ENCODE measurements around the gene ANKRD23. TPM values are rescaled to one million over a fixed set of nuclear protein-coding genes. Genes with fewer than 3 reads are reported as not detected.

Gene ANKRD23
- total RNA-seq, 1 donor from 2014 or later: 8.8 TPM

DNA sequence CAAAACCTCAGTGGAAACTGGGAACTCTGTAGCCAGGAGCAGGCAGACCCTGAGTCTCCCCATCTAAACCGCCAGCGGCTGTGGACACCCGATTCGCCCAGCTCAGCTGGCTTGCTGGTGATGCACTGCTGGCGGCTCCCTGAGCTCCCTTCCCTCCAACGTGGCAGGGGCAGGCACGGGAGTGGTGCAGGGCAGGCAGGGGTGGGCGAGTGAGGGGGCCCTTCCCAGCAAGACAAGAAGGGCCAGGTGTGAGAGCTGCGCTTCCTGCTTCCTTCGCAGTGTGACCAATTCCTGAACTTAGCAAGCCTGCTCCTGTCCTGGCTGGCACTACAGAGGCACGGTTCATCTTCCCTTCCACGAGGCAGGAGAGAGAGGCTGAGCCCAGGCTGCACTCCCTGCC is 38.4 kb upstream of the ANKRD23 start:
- no peaks in the 10 kb centered on the region for H3K9me3 Mint-ChIP-seq
- no peak overlapping the region for H3K4me3 Mint-ChIP-seq
- no peaks in the 10 kb centered on the region for H3K4me1 Mint-ChIP-seq (ENCODE audit: low read depth)
- H3K27me3 Mint-ChIP-seq (ENCODE audit: insufficient read depth): peaks cover 2% of the 10 kb centered on the region
- intact Hi-C loops (cut with micrococcal nuclease): no loop called here
- H3K27ac Mint-ChIP-seq: no peak overlapping the region
- DNase-seq (ENCODE audit: low spot score): no peak
- H3K36me3 Mint-ChIP-seq (ENCODE audit: low read depth): no peaks in the 10 kb centered on the region

DNA sequence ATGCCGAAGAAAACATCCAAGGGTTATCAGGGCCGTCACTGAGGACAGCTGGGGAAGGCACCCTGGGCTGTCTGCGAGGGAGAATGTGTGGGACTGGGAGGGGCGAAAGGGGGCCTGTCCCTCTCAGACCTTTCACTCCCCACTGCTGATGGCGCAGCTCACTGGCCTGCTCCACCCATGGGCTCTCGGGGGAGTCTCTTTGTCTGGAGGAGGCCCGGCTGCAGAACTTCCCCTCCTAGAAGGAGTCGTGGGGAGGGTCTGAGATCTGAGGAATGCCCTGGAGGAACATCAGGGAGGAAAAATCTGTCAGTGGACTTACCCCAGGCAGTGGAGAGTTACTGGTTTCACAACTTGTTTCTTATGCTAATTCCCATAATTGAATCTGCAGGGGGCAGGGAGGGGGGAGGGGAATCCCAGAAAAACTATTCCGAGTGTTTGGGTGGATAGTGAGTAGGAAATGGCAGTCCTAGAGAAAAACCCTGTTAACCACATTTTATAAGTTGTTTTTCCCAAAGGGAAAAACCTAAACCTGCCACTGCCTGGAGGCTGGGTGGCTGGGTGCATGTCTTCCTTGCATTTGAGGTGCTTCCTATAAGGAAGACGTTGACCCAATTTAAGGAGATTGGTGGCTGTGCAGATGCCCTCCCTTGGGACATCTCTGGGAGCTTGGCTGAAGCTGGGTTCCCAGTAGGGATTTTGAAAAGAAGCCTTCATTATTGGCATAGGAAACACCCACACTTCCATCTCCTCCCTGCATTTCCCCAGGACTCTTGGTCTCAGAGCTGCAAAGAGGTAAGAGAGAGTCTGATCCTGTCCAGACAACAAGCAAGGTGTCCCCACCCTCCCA is 37.8 kb upstream of the ANKRD23 start:
- intact Hi-C loops (cut with micrococcal nuclease): no loop called here
- H3K4me1 Mint-ChIP-seq (ENCODE audit: low read depth): no peaks in the 10 kb centered on the region
- no peak overlapping the region for H3K27ac Mint-ChIP-seq
- H3K4me3 Mint-ChIP-seq: no peak overlapping the region
- no peaks in the 10 kb centered on the region for H3K36me3 Mint-ChIP-seq (ENCODE audit: low read depth)
- H3K9me3 Mint-ChIP-seq: no peaks in the 10 kb centered on the region
- H3K27me3 Mint-ChIP-seq (ENCODE audit: insufficient read depth): peaks cover 4% of the 10 kb centered on the region
- DNase-seq (ENCODE audit: low spot score): no peak

DNA sequence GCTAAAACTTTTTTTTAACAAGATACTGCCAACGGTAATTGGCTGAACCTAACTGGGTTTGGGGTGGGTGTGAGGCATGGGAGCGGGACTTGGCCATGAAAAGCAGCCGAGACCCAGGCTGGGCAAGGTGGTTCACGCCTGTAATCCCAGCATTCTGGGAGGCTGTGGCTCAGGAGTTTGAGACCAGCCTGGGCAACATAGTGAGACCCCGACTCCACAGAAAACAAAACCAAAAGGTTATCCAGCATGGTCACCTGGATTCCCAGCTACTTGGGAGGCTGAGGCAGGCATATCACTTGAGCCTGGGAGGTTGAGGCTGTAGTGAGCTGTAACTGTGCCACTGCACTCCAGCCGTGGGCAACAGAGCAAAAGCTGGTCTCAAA is 37.1 kb upstream of the ANKRD23 start:
- no peak overlapping the region for H3K4me3 Mint-ChIP-seq
- no peaks in the 10 kb centered on the region for H3K36me3 Mint-ChIP-seq (ENCODE audit: low read depth)
- intact Hi-C loops (cut with micrococcal nuclease): no loop called here
- H3K27me3 Mint-ChIP-seq (ENCODE audit: insufficient read depth): peaks cover 6% of the 10 kb centered on the region
- H3K9me3 Mint-ChIP-seq: no peaks in the 10 kb centered on the region
- no peaks in the 10 kb centered on the region for H3K4me1 Mint-ChIP-seq (ENCODE audit: low read depth)
- DNase-seq (ENCODE audit: low spot score): no peak
- no peak overlapping the region for H3K27ac Mint-ChIP-seq

DNA sequence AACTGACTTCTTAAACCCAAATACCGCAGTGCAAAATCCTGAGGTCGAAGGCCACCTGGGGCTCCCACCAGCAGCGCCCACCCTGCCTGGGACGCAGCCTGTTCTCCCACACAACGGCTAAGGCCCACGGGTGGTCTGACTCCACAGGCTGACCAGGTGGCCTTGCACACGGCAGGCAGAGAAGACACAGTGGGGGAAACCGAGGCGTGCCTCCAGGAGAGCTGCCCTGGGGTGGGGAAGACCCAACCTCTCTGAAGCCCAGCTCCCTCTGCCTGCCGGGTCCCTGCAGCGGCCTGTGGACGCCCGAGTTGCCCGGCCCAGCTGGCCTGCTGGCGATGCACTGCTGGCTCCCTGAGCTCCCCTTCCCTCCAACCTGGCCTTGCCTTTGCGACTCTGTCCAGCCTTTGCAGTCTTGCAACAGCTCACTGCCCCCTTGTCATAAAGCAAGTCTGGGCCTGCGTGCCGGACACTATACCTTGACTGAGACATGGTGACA is 35.8 kb upstream of the ANKRD23 start:
- no peak overlapping the region for H3K27ac Mint-ChIP-seq
- no peaks in the 10 kb centered on the region for H3K36me3 Mint-ChIP-seq (ENCODE audit: low read depth)
- DNase-seq (ENCODE audit: low spot score): no peak
- H3K9me3 Mint-ChIP-seq: no peaks in the 10 kb centered on the region
- peaks cover 6% of the 10 kb centered on the region for H3K27me3 Mint-ChIP-seq (ENCODE audit: insufficient read depth)
- no peak overlapping the region for H3K4me3 Mint-ChIP-seq
- peaks cover 1% of the 10 kb centered on the region for H3K4me1 Mint-ChIP-seq (ENCODE audit: low read depth)
- intact Hi-C loops (cut with micrococcal nuclease): no loop called here

DNA sequence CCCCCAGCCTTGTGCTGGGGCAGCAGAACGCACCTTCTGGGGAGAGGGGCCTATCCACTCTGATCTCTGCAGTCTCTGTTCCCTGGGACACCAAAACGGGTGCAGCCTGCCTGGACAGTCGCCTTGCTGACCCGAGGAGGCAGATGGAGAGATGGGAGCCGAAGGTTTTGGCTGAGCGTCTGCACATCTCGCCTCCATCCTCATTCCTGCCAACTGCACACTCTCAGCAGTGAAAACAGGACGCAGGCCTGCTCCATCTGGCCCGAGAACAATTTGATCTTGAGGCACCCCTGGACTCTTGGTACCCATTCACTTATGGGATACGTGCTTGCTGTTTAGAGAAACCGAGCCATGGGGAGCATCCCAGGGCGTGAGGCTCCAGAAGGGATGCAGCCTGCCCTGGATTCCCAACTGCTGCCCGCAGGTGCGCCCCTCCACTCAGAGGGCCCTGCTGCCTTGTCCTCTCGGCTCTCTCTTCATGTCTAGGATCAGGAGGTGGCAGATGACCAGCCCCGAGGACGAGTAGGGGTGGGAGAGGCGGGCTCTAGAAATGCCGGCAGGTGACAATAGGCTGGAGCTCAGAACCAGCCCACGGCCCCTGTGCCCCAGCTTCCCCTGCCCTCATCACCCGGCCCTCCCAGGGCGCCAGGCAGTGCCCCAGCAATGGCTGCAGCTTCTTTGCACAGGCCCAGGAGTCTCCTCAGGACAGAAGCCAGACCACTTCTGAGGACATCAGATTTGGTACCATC is 35.1 kb upstream of the ANKRD23 start:
- DNase-seq (ENCODE audit: low spot score): no peak
- intact Hi-C loops (cut with micrococcal nuclease): no loop called here
- H3K36me3 Mint-ChIP-seq (ENCODE audit: low read depth): no peaks in the 10 kb centered on the region
- H3K27me3 Mint-ChIP-seq (ENCODE audit: insufficient read depth): peaks cover 6% of the 10 kb centered on the region
- H3K4me3 Mint-ChIP-seq: no peak overlapping the region
- H3K27ac Mint-ChIP-seq: no peak overlapping the region
- peaks cover 7% of the 10 kb centered on the region for H3K4me1 Mint-ChIP-seq (ENCODE audit: low read depth)
- no peaks in the 10 kb centered on the region for H3K9me3 Mint-ChIP-seq

DNA sequence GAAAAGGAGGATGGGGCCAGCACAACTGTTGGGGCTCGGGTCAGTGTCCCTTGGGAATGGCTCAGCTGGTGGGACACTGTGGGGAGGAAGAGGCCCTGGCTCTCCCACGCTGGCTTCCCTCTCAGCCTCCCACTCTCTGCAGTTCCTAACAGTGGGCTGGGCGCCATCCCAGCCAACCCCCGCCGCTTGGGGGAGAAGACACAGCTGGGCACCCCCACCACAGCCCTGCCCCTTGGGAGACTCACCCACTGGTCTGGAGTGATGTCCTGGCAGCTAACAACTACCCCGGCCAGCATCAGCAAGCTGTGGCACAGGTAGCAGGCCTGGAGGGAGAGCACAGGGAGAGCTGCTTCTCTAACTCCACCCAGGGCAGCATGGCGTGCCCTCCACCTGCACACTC is 34.4 kb upstream of the ANKRD23 start:
- H3K36me3 Mint-ChIP-seq (ENCODE audit: low read depth): no peaks in the 10 kb centered on the region
- H3K27me3 Mint-ChIP-seq (ENCODE audit: insufficient read depth): peaks cover 7% of the 10 kb centered on the region
- H3K4me1 Mint-ChIP-seq (ENCODE audit: low read depth): peaks cover 12% of the 10 kb centered on the region
- intact Hi-C loops (cut with micrococcal nuclease): no loop called here
- H3K27ac Mint-ChIP-seq: no peak overlapping the region
- H3K9me3 Mint-ChIP-seq: no peaks in the 10 kb centered on the region
- no peak overlapping the region for H3K4me3 Mint-ChIP-seq
- DNase-seq (ENCODE audit: low spot score): no peak

DNA sequence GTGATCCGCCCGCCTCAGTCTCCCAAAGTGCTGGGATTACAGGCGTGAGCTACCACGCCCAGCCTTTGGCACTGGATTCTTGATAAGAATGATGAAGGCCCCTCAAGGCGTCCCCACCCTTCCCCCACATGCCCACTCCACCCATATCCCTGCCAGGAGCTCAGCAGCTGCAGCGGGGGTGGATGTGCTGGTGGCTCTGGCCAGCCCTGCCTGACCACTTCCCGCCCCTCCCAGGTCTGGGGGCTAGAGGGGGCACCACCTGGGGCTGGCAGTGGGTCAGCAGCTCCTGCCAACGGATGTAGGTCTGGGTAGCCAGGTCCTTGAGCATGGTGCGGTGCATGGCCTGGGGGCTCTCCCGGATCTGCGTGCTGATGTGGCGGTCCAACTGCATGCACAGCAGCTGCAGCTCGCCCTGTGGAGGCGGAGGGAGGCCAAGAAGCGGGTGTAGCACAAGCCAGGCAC is 33.8 kb upstream of the ANKRD23 start:
- Mint-ChIP-seq H3K4me3 (no peak overlapping the region), H3K9me3 (no peaks in the 10 kb centered on the region), H3K36me3 (ENCODE audit: low read depth) (no peaks in the 10 kb centered on the region), H3K4me1 (ENCODE audit: low read depth) (peaks cover 14% of the 10 kb centered on the region), H3K27ac (no peak overlapping the region), H3K27me3 (ENCODE audit: insufficient read depth) (peaks cover 12% of the 10 kb centered on the region)
- no peak for DNase-seq (ENCODE audit: low spot score)
- intact Hi-C loops (cut with micrococcal nuclease): no loop called here

DNA sequence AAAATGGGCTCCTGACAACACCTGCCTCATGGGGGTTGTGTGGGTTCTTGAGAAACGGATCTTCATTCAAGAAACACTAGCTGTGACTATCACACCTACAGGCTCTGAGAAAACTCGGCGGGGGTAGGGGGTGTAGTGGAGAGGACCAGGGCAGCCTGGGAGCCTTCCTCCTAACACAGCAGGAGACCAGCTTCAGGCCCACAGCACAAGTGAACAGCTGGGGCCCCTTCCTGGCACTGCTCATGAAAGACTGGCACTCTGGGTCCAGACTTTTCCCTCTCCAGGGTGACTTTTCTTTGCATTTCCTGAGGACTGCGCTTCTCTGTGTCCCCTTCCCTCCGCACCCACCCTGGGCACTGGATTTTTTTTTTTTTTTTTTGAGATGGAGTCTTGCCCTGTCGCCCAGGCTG is 33.2 kb upstream of the ANKRD23 start:
- Mint-ChIP-seq H3K27ac (no peak overlapping the region), H3K36me3 (ENCODE audit: low read depth) (no peaks in the 10 kb centered on the region), H3K27me3 (ENCODE audit: insufficient read depth) (peaks cover 18% of the 10 kb centered on the region), H3K9me3 (no peaks in the 10 kb centered on the region), H3K4me3 (no peak overlapping the region), H3K4me1 (ENCODE audit: low read depth) (peaks cover 14% of the 10 kb centered on the region)
- DNase-seq (ENCODE audit: low spot score): no peak
- intact Hi-C loops (cut with micrococcal nuclease): no loop called here

DNA sequence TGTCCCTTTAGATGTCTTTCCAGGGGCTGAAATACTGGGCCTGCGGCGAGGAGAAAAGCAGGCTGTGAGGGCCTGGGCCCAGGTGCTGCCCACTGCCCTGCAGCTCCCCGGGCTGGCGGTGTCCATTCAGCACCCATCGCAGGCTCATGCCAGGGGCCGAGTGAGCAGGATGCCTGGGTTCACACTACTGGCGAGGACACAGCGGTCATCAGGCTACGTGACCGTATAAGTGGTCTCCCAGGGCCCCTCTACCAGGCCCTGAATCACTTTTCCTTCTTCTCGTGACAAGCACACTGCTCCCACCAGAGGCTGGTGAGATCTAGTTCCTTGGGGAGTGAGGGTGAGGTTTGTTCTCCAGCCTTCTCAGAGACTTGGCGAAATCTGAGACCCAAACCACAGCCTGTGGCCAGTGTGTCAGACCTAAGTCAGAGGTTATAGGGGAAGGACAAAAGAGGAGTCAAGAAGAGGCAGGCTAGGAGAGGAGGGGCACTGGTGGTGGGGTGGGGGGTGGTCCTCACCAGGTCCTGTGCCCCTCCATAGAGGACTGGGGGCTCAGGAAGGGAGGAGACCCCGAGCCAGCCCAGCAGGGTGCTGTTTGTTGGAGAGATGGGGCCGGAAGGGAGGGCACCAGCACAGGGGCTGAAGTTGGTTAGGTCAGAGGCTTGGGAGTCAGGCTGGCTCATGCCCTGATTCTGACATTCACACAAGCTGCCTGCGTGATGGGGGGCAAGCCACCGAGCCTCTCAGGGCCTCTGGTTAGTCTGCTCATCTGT is 32.6 kb upstream of the ANKRD23 start:
- no peak overlapping the region for H3K4me3 Mint-ChIP-seq
- no peaks in the 10 kb centered on the region for H3K9me3 Mint-ChIP-seq
- H3K27ac Mint-ChIP-seq: no peak overlapping the region
- H3K27me3 Mint-ChIP-seq (ENCODE audit: insufficient read depth): peaks cover 21% of the 10 kb centered on the region
- intact Hi-C loops (cut with micrococcal nuclease): no loop called here
- H3K36me3 Mint-ChIP-seq (ENCODE audit: low read depth): no peaks in the 10 kb centered on the region
- DNase-seq (ENCODE audit: low spot score): no peak
- peaks cover 14% of the 10 kb centered on the region for H3K4me1 Mint-ChIP-seq (ENCODE audit: low read depth)

DNA sequence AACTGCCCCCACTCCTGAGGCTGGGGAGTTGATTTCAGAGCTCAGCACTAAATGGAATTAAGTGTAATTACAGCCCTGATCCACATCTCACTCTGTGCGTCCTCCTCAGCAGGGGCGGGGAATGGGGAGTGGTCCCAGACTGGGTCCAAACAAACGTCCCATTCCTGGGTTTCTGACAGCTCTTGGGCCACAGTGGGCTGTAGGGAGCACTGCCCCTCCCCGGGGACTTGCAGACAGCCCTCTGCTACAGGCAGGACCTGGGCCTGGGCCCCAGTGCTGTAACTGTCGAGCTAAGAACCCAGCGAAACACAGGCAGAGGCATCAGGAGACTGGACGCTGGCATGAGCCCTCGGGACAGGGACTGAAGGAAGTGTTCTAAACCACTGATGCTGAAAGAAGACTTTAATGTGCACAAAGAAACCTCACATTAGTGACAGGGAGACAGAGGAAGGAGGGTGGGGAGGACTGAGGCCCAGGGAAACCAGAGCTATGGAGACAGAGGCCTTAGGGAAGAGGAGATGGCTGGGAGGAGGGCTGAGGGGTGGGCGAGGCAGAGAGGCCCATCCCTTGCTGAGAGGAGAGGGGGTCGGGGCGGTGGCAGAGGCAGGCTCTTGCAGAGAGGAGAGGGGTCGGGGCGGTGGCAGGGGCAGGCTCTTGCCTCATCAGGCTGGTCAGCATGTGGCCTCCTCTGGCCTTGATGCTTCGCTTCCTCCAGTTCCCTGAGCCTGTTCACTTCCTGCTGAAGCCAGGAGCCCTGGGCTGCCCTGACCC is 31.9 kb upstream of the ANKRD23 start:
- H3K4me3 Mint-ChIP-seq: no peak overlapping the region
- no peak for DNase-seq (ENCODE audit: low spot score)
- H3K27me3 Mint-ChIP-seq (ENCODE audit: insufficient read depth): peaks cover 27% of the 10 kb centered on the region
- no peak overlapping the region for H3K27ac Mint-ChIP-seq
- intact Hi-C loops (cut with micrococcal nuclease): no loop called here
- H3K4me1 Mint-ChIP-seq (ENCODE audit: low read depth): peaks cover 21% of the 10 kb centered on the region
- H3K9me3 Mint-ChIP-seq: no peaks in the 10 kb centered on the region
- peaks cover under 1% of the 10 kb centered on the region for H3K36me3 Mint-ChIP-seq (ENCODE audit: low read depth)

DNA sequence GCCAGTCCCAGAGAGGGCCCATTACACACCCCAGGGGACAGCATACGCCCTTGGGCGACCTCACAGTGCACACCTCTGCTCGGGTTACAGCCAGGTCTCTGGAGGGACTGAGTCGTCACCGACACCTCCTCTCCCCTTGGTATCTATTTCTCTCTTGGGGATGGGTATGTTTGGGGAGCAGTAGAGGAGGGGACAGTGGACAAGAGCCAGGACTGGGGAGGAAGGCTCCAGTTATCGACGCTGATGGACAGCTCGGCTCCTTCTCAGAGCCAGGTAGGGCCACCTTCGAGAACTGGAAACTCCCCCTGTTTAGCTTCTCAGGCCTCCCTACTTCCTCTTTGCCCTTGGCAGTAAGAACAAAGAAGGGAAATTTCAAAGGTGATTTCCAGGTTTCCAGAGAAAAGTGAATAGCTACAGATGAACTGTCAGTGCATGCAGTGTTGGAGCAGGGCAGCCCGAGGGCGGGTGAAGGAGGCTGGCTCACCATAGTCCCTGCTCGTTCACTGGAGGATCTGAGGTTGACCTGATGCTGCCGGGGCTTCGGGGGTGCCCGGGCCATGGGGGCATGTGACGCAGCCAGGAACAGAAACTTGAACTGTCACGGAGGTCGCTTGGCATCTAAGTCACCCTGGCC is 30.5 kb upstream of the ANKRD23 start:
- no peak for DNase-seq (ENCODE audit: low spot score)
- Mint-ChIP-seq H3K4me3 (no peak overlapping the region), H3K27ac (peak overlapping the region; percentile 65), H3K9me3 (no peaks in the 10 kb centered on the region), H3K36me3 (ENCODE audit: low read depth) (peaks cover 3% of the 10 kb centered on the region), H3K27me3 (ENCODE audit: insufficient read depth) (peaks cover 30% of the 10 kb centered on the region), H3K4me1 (ENCODE audit: low read depth) (peaks cover 26% of the 10 kb centered on the region)
- intact Hi-C loops (cut with micrococcal nuclease): loop anchor here (5.0 kb wide), 1 partner anchor 38 kb away; no protein-coding TSS in a partner anchor

DNA sequence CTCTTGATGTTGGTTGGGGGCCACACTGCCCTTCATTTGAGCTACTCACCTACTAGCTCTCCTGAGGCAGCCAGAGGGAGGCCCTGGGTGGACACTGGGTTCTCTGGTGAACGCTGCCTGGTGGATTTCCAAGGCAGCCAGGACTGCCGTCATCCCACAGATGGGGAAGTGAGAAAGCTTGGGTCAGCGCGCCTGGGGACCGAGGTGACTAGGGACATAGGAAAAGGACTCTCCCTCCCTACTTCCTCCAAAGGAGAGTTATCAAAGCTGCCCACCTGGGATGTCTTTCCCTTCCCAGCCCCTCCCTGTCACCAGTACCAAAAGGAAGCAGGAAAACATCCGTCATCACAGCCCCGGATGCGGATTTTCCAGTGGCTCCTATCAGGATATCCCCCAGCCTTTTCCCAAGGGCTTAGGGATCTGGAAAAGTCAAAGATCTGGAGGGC is 29.9 kb upstream of the ANKRD23 start:
- H3K4me3 Mint-ChIP-seq: no peak overlapping the region
- peaks cover 3% of the 10 kb centered on the region for H3K36me3 Mint-ChIP-seq (ENCODE audit: low read depth)
- no peak for DNase-seq (ENCODE audit: low spot score)
- intact Hi-C loops (cut with micrococcal nuclease): loop anchor here (2.0 to 5.0 kb wide), 2 partner anchors 13 to 39 kb away; no protein-coding TSS in a partner anchor
- no peaks in the 10 kb centered on the region for H3K9me3 Mint-ChIP-seq
- peaks cover 30% of the 10 kb centered on the region for H3K27me3 Mint-ChIP-seq (ENCODE audit: insufficient read depth)
- no peak overlapping the region for H3K27ac Mint-ChIP-seq
- peaks cover 26% of the 10 kb centered on the region for H3K4me1 Mint-ChIP-seq (ENCODE audit: low read depth)
